Chondrocyte (in vitro differentiated cells): ENCODE measurements around the gene FOXD1. TPM values are rescaled to one million over a fixed set of nuclear protein-coding genes. Genes with fewer than 3 reads are reported as not detected.
"Not testable (repeated sequence)": the region's sequence is repeated elsewhere in the genome, so short reads cannot be mapped to it uniquely, and the experiment has no call there.

Experiments
- DNase-seq: peaks from one replicate; pipeline ENCODE4 v3.0.0; 2021; ENCODE audit warnings: mixed read lengths, low spot score
- H3K27ac Mint-ChIP-seq: one replicate; pipeline ENCODE4 v1.8.0; 2021; ENCODE audit warnings: mild to moderate bottlenecking, moderate library complexity, mixed read lengths; ENCODE audit not compliant: unreplicated experiment
- H3K27me3 Mint-ChIP-seq: 2 replicates; pipeline ENCODE4 v1.8.0; 2021; ENCODE audit warnings: low read depth, mixed read lengths
- H3K36me3 Mint-ChIP-seq: 2 replicates; pipeline ENCODE4 v1.8.0; 2021; ENCODE audit warnings: low read depth, mixed read lengths
- H3K4me1 Mint-ChIP-seq: 2 replicates; pipeline ENCODE4 v1.8.0; 2021; ENCODE audit warnings: low read depth, mild to moderate bottlenecking, mixed read lengths
- H3K4me3 Mint-ChIP-seq: one replicate; pipeline ENCODE4 v1.8.0; 2021; ENCODE audit warnings: mild to moderate bottlenecking, moderate library complexity, mixed read lengths; ENCODE audit not compliant: unreplicated experiment
- H3K9me3 Mint-ChIP-seq: 2 replicates; pipeline ENCODE4 v1.8.0; 2021; ENCODE audit warnings: low read depth, mixed read lengths
- CTCF ChIP-seq: fragments of 200-600 bp; sonication (generic); IDR thresholded peaks from 2 replicates; pipeline ENCODE4 v1.5.0; 2021; ENCODE audit warnings: antibody characterized with exemption, mild to moderate bottlenecking, moderate library complexity
- total RNA-seq: library from RNA; stranded (reverse); gene quantifications from 3 replicates; pipeline ENCODE4 v1.2.1, GENCODE V29; 2021

Gene FOXD1
- total RNA-seq, 1 donor from 2014 or later: 28.6 TPM

DNA sequence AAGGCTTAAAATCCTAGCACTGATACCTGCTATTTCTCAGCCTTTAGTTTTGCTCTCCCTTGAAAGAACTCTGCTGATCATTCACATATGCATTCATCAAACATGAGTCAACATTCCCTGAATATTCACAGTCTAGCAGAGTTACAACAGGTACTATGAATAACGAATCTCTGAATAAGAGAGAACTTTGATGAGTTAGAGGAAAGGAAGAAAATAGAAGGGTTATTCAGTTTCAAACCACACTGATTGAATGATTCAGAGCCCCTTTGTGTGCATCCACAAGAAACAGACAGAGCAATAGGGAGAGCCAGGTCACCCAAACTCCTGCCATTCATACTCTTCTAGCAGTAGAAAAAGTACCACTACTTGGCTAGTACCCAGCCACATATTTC is 36.0 kb downstream of the FOXD1 start:
- DNase-seq: no peak
- Mint-ChIP-seq H3K9me3 (peaks cover 2% of the 10 kb centered on the region), H3K4me3 (no peak overlapping the region), H3K4me1 (peaks cover 31% of the 10 kb centered on the region), H3K36me3 (peaks cover 4% of the 10 kb centered on the region), H3K27me3 (peaks cover 2% of the 10 kb centered on the region), H3K27ac (no peak overlapping the region)
- no peak for TF ChIP-seq CTCF

DNA sequence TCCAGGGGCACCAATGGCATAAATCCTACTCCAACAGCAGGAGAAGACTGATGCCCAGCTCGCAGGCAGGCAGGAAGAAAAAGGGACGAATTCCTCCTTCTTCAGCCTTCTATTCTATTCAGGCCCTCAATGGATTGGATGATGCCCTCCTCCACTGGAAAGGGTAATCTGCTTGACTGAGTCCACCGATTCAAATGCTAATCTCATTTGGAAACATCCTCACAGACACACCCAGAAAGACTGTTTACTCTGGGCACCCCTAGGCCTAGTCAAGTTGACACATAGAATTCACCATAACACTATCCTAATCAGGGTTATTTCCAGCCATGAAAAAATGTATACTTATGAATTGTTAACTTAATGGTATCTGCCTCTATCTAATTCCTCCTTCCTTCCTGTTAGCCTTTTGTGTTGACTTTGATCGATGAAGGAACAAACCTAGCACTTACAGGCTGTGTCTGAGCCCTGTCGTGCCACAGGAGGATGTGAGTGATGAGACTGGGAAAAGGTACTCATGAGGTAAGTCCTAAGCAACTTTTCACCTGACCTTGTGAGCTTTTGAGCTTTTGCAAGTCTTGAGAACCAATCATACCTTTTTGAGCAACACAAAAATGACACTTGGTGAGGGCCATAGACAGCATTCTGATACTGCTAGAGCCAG is 36.5 kb downstream of the FOXD1 start:
- Mint-ChIP-seq H3K4me3 (no peak overlapping the region), H3K9me3 (peaks cover 2% of the 10 kb centered on the region), H3K36me3 (peaks cover 4% of the 10 kb centered on the region), H3K27ac (no peak overlapping the region), H3K27me3 (peaks cover 2% of the 10 kb centered on the region), H3K4me1 (peaks cover 30% of the 10 kb centered on the region)
- TF ChIP-seq CTCF: no peak
- no peak for DNase-seq

DNA sequence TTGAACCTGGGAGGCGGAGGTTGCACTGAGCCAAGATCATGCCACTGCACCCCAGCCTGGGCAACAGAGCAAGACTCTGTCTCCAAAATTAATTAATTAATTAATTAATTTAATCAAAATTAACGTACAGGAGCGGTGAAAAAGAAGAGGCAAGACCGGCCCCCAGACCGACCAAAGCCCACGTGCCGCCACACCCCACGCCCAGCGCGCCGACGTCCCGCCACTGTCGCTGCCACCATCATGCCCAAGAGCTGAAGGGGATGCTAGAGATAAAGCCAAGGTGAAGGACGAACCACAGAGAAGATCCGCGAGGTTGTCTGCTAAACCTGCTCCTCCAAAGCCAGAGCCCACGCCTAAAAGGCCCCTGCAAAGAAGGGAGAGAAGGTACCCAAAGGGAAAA is 38.6 kb downstream of the FOXD1 start:
- not testable (repeated sequence) for H3K9me3 Mint-ChIP-seq, H3K4me3 Mint-ChIP-seq
- H3K4me1 Mint-ChIP-seq: peaks cover 44% of the 10 kb centered on the region

DNA sequence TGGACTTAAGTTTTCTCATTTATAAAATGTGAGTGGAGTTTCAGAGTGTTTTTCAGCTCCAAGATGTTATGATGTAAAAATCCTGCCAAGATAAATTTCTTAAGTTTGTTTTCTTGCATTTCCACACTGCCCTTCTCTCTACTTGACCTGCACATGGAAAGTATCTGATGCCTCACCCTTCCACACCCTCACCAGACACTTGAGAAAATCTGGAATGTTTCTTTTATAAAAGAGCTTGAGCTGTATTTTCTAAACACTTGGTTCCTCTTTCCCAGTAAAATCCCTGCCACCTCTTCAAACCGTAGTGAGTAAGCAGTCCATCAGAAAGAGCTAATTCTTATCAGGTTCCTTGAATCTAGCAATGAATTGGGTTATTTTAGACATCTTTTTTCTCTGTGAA is 42.9 kb downstream of the FOXD1 start:
- H3K27ac Mint-ChIP-seq: no peak overlapping the region
- peaks cover 34% of the 10 kb centered on the region for H3K4me1 Mint-ChIP-seq
- H3K4me3 Mint-ChIP-seq: no peak overlapping the region
- DNase-seq: no peak
- no peak for TF ChIP-seq CTCF
- H3K27me3 Mint-ChIP-seq: peaks cover 3% of the 10 kb centered on the region
- no peaks in the 10 kb centered on the region for H3K9me3 Mint-ChIP-seq
- no peaks in the 10 kb centered on the region for H3K36me3 Mint-ChIP-seq

More for the DNA sequence above, 38.6 kb downstream of the FOXD1 start:
- H3K36me3 Mint-ChIP-seq, DNase-seq, H3K27me3 Mint-ChIP-seq, H3K27ac Mint-ChIP-seq: not testable (repeated sequence)

DNA sequence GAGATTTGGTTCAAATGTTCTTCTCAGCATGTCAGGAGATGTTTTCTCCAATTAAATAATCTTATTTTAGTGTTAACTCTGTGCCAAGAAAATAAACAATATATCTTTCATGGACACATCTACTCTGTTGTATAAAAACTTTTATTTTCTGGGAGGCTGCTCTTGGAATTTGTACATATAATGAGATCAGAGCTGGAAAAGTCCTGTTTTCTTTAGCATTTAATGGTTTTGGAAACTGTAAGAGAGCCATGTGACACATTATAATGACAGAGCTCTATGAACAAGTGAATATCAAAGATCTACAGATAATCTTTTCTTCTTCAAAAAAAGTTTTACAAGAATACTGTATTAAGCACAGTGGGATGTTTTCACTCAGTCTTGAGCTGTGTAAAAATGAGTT is 48.8 kb downstream of the FOXD1 start:
- H3K4me1 Mint-ChIP-seq: peaks cover 10% of the 10 kb centered on the region
- H3K27me3 Mint-ChIP-seq: peaks cover 3% of the 10 kb centered on the region
- no peak overlapping the region for H3K4me3 Mint-ChIP-seq
- no peak overlapping the region for H3K27ac Mint-ChIP-seq
- TF ChIP-seq CTCF: no peak
- no peak for DNase-seq
- no peaks in the 10 kb centered on the region for H3K9me3 Mint-ChIP-seq
- H3K36me3 Mint-ChIP-seq: no peaks in the 10 kb centered on the region

Other genes starting within 250 kb of the FOXD1 start
- gene BTF3, start 49.7 kb upstream of the FOXD1 start, total RNA-seq: 378 to 404 TPM (median 384 TPM) in 3 replicates
- 14.9 to 19.2 TPM (median 18.9 TPM) in 3 replicates for gene ANKRA2, start 116.9 kb upstream of the FOXD1 start, total RNA-seq
- 16.7 to 21.6 TPM (median 18.4 TPM) in 3 replicates for gene UTP15, start 117.0 kb upstream of the FOXD1 start, total RNA-seq
- 9.3 to 20.1 TPM (median 10.1 TPM) in 3 replicates for gene ARHGEF28, start 177.4 kb upstream of the FOXD1 start, total RNA-seq